Epithelial cell of proximal tubule (primary cell): Measurements from ENCODE around the gene LMF1. TPM values are rescaled to one million over a fixed set of nuclear protein-coding genes. Genes with fewer than 3 reads are reported as not detected.

Experiments used
- DNase-seq: peaks from one replicate; pipeline ENCODE4 v3.0.0-alpha.2; 2011; ENCODE audit warnings: low read depth
- H3K4me3 ChIP-seq: 2 replicates; pipeline ENCODE4 v1.5.1; 2011; ENCODE audit warnings: low read depth, mild to moderate bottlenecking, low read length
- total RNA-seq: library from RNA; depleted of rRNA; stranded (reverse); fragments of >200 nt; gene quantifications from 2 replicates; pipeline ENCODE4 v1.2.3, GENCODE V29; 2015
- TF ChIP-seq, protein P1 (sequence below): conservative IDR thresholded peaks from 2 replicates; pipeline ENCODE4 v1.5.1; 2012; ENCODE audit warnings: low read depth, mild to moderate bottlenecking, low read length

Gene LMF1
- total RNA-seq, 1 donor from 2014 or later, result 8.2 TPM

DNA sequence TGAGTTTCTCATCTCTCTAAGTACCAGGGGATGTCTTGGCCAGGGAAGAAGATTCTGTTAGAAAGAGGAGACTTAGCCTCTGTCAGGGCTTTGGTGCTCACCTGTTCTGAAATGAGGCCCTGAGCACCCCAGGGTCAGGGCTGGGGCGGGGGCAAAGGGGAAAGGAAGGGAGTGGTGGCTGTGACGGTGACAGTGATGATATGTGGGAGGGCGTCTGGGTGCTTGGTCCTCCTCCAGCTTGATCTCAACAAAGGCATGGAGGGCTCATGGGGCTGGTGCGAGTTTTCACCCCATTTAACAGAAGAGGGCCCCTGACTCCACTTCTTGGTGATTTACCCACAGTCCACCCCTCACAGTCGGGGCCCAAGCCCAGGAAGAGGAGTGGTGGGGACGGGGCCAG is 25.9 kb upstream of the LMF1 start:
- no peak for DNase-seq
- TF ChIP-seq, protein P1, sequence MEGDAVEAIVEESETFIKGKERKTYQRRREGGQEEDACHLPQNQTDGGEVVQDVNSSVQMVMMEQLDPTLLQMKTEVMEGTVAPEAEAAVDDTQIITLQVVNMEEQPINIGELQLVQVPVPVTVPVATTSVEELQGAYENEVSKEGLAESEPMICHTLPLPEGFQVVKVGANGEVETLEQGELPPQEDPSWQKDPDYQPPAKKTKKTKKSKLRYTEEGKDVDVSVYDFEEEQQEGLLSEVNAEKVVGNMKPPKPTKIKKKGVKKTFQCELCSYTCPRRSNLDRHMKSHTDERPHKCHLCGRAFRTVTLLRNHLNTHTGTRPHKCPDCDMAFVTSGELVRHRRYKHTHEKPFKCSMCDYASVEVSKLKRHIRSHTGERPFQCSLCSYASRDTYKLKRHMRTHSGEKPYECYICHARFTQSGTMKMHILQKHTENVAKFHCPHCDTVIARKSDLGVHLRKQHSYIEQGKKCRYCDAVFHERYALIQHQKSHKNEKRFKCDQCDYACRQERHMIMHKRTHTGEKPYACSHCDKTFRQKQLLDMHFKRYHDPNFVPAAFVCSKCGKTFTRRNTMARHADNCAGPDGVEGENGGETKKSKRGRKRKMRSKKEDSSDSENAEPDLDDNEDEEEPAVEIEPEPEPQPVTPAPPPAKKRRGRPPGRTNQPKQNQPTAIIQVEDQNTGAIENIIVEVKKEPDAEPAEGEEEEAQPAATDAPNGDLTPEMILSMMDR, result no peak
- H3K4me3 ChIP-seq, result no peak overlapping the region

DNA sequence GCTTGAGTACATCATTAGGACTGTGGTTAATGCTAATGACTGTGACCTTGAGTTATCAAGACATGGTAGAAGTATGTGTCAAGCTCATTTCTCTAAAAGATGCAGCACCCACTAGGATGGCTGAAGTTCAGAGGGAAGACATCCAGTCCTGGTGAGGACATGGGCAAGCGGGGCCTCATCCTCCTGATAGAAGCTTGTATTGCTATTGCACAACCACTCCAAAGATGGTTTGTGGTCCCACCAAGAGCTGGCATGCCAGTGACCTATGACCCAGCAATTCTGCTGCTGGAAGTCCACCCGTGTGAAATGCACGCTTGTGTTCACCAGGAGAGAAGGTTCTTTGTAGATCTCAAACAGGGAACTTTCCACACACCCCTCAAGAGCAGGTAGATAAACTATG is 25.0 kb upstream of the LMF1 start:
- no peak overlapping the region for H3K4me3 ChIP-seq
- DNase-seq, result no peak
- TF ChIP-seq, protein P1, result no peak

DNA sequence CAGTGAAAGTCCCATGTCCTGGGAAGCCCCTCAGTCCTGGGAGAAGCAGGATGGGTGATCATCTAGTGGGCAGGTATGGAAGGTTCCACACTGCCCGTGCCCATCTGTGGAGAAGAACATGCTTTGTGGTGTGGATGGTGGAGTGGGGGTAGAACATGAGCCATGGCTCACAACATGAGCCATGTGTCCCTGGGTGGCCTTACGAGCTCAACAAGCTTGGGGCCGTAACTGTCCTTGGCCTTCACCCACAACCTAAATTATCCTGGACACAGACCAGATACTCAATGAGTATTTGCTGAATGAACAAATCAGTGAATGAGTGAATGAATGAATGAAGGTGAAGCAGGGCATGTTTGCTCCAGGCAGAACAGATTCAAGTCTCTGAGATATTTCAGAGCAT is 24.3 kb upstream of the LMF1 start:
- TF ChIP-seq, protein P1, result no peak
- DNase-seq, result no peak
- no peak overlapping the region for H3K4me3 ChIP-seq

GRCh38 chr16:993731-994130 is 22.9 kb upstream of the LMF1 start:
- H3K4me3 ChIP-seq, result no peak overlapping the region
- DNase-seq, result no peak
- TF ChIP-seq, protein P1, result no peak

DNA sequence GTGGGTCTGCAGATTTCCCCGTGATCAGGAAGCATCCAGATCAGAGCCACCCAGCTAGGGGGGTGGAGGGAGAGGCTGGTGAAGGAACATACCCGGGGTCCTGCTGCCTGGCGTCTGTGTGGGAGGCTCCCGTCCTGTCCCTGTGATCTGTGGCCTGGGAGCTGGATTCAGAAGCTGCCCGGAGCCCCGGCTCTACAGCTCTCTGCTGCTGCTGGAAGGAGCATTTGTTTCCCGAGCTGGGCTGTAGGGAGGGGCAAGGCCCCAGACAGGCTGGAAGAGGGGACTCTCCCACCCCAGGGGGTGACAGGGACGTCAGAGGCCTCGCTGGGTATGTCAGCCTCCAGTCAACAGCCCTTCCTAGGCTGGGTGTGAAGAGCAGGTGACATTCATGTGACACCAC is 21.0 kb upstream of the LMF1 start:
- TF ChIP-seq, protein P1, result no peak
- H3K4me3 ChIP-seq, result no peak overlapping the region
- DNase-seq, result no peak

DNA sequence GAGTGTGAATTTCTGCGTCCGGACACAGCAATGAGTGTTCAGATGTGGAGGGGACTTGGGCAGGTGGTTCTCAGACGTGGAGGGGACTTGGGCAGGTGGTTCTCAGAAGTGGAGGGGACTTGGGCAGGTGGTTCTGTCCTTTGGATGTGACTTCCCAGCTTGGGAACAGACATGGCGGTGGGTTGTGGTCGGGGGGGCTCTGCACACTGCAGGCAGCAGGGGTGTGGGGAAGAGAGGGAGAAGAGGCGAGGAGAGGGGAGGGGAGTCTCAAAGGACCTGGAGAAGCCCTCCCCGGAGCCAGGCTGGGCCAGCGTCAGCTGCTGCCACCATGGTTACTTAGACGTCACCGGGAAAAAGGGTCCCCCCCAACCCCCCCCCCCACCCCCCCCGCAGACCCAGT is 20.6 kb upstream of the LMF1 start:
- TF ChIP-seq, protein P1, result no peak
- DNase-seq, result no peak
- no peak overlapping the region for H3K4me3 ChIP-seq

DNA sequence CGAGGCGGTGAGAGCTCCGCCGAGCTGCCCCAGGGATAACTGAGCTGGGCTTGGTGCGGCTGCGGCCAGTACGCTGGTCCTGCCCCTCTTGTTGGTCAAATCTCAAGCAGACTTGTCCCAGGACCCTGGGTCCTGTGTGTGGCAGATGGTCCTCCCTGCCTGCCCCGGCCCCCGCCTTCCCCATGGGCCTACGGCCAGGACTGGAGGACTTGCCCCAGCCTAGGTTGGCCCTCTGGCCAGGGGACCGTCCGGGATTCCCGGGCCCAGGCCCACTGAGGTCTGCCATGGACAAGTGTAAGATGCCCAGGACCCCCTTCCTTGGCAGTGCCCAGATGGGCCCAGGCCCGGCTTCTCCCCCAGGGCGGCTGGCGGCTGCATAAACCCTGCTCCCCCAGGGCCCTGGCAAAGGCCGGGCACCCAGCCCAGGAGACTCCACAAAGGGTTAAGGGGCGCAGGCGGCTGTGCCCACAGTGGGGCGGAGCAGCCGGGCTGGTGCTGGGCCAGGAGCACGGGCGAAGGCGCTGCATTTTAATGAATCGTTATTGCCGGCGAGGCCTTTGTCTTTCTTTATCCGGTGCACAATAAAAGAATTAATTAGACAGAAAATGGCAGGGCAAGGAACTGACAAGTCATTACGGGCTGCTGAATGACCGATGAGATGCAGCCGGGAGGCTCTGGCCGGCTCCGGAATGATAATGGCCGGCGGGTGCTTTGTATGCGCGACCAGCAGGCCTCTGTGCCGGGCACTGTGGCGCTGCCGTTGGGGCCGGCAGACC is 19.9 kb upstream of the LMF1 start:
- no peak overlapping the region for H3K4me3 ChIP-seq
- no peak for DNase-seq
- TF ChIP-seq, protein P1, result no peak
